GM23338 (cell line): ENCODE data around the gene TAF10. TPM values are rescaled to one million over a fixed set of nuclear protein-coding genes. Genes with fewer than 3 reads are reported as not detected.

Experiments used
- ATAC-seq: fragments of 200-7000 bp; cut with Tn5 transposase; 3 replicates; pipeline ENCODE4 v1.9.1; 2020
- DNase-seq: peaks from one replicate; pipeline ENCODE4 v3.0.0-alpha.2; 2015; ENCODE audit warnings: low spot score
- H2AFZ ChIP-seq: fragments of 200-600 bp; sonication (generic); 2 replicates; pipeline ENCODE4 v1.8.0; 2016; ENCODE audit warnings: antibody characterized with exemption, mild to moderate bottlenecking, moderate library complexity
- H3F3A ChIP-seq: fragments of 200-600 bp; sonication (generic); replicated peaks from 2 replicates; pipeline ENCODE4 v1.8.0; 2017; ENCODE audit warnings: antibody characterized with exemption, mixed run types, low read depth
- H3K27ac ChIP-seq: fragments of 200-600 bp; sonication (generic); 2 replicates; pipeline ENCODE4 v1.6.1; 2016; ENCODE audit warnings: low read depth
- H3K27me3 ChIP-seq: fragments of 200-600 bp; sonication (generic); 2 replicates; pipeline ENCODE4 v1.8.0; 2016; ENCODE audit warnings: mild to moderate bottlenecking, mixed run types, moderate library complexity; ENCODE audit not compliant: insufficient read depth
- H3K36me3 ChIP-seq: fragments of 200-600 bp; sonication (generic); 2 replicates; pipeline ENCODE4 v1.8.0; 2016; ENCODE audit warnings: mild to moderate bottlenecking; ENCODE audit not compliant: insufficient read depth
- H3K4me1 ChIP-seq: fragments of 200-600 bp; sonication (generic); 2 replicates; pipeline ENCODE4 v1.8.0; 2016; ENCODE audit warnings: mild to moderate bottlenecking, moderate library complexity; ENCODE audit not compliant: insufficient read depth
- H3K4me2 ChIP-seq: fragments of 200-600 bp; sonication (generic); 2 replicates; pipeline ENCODE4 v1.7.1; 2017; ENCODE audit warnings: mixed run types
- H3K4me3 ChIP-seq: fragments of 200-600 bp; sonication (generic); 2 replicates; pipeline ENCODE4 v1.6.1; 2016; ENCODE audit warnings: mixed run types
- H3K79me2 ChIP-seq: fragments of 200-600 bp; sonication (generic); replicated peaks from 2 replicates; pipeline ENCODE4 v1.8.0; 2017; ENCODE audit warnings: mild to moderate bottlenecking; ENCODE audit not compliant: insufficient read depth
- H3K9me2 ChIP-seq: fragments of 200-600 bp; sonication (generic); 2 replicates; pipeline ENCODE4 v1.8.0; 2017; ENCODE audit not compliant: insufficient read depth
- H4K20me1 ChIP-seq: fragments of 200-600 bp; sonication (generic); replicated peaks from 2 replicates; pipeline ENCODE4 v1.8.0; 2017; ENCODE audit warnings: mild to moderate bottlenecking; ENCODE audit not compliant: insufficient read depth
- H3K27ac Mint-ChIP-seq: 2 replicates; pipeline ENCODE4 v1.8.0; 2020; ENCODE audit warnings: inconsistent platforms, mild to moderate bottlenecking, moderate library complexity, mixed read lengths
- H3K27me3 Mint-ChIP-seq: 3 replicates; pipeline ENCODE4 v1.8.0; 2022; ENCODE audit warnings: low read depth, mild to moderate bottlenecking, moderate library complexity, mixed read lengths, inconsistent platforms; ENCODE audit not compliant: insufficient read depth, poor library complexity
- H3K36me3 Mint-ChIP-seq: 3 replicates; pipeline ENCODE4 v1.8.0; 2021; ENCODE audit warnings: low read depth, mild to moderate bottlenecking, inconsistent platforms, moderate library complexity, mixed read lengths
- H3K4me1 Mint-ChIP-seq: 3 replicates; pipeline ENCODE4 v1.8.0; 2020; ENCODE audit warnings: mild to moderate bottlenecking, inconsistent platforms, mixed read lengths
- H3K4me3 Mint-ChIP-seq: 3 replicates; pipeline ENCODE4 v1.8.0; 2021; ENCODE audit warnings: moderate library complexity, mild to moderate bottlenecking, inconsistent platforms, mixed read lengths
- H3K9me3 Mint-ChIP-seq: 3 replicates; pipeline ENCODE4 v1.8.0; 2020; ENCODE audit warnings: moderate library complexity, mild to moderate bottlenecking, inconsistent platforms, mixed read lengths
- ZNF331 ChIP-seq: fragments of 250-450 bp; sonication (Bioruptor Pico); IDR thresholded peaks from 2 replicates; pipeline ENCODE4 v1.5.0; 2020; ENCODE audit warnings: low read depth, mild to moderate bottlenecking, moderate library complexity
- polyA plus RNA-seq: library from polyadenylated mRNA; unstranded; fragments of >200 nt; fragmentation: Nextera tagmentation; extraction: Ambion mirVana; gene quantifications from 2 replicates; pipeline ENCODE4 v1.2.1, GENCODE V29; 2016
- total RNA-seq: library from RNA; depleted of rRNA; stranded (reverse); fragments of >200 nt; shearing (Covaris generic); gene quantifications from 2 replicates; pipeline ENCODE4 v1.2.3, GENCODE V29; 2014
- TF ChIP-seq, protein P1 (sequence below): fragments of 250-450 bp; sonication (Bioruptor Pico); IDR thresholded peaks from 2 replicates; pipeline ENCODE4 v1.5.0; 2020; ENCODE audit warnings: mild to moderate bottlenecking, moderate library complexity
- TF ChIP-seq, protein P2 (sequence below), 2 experiments: fragments of 200-600 bp in 1 of 2; sonication (generic) in 1 of 2; conservative IDR thresholded peaks; 2 replicates each; pipeline versions ENCODE4 v1.5.1 to v1.6.1; 2016 to 2017; ENCODE audit warnings: antibody characterized with exemption in 2 of 2, low read depth in 2 of 2, mild to moderate bottlenecking in 2 of 2, moderate library complexity in 1 of 2

Gene TAF10
- total and polyA plus RNA-seq, 2 experiments from 2014 or later, result 108 to 253 TPM

DNA sequence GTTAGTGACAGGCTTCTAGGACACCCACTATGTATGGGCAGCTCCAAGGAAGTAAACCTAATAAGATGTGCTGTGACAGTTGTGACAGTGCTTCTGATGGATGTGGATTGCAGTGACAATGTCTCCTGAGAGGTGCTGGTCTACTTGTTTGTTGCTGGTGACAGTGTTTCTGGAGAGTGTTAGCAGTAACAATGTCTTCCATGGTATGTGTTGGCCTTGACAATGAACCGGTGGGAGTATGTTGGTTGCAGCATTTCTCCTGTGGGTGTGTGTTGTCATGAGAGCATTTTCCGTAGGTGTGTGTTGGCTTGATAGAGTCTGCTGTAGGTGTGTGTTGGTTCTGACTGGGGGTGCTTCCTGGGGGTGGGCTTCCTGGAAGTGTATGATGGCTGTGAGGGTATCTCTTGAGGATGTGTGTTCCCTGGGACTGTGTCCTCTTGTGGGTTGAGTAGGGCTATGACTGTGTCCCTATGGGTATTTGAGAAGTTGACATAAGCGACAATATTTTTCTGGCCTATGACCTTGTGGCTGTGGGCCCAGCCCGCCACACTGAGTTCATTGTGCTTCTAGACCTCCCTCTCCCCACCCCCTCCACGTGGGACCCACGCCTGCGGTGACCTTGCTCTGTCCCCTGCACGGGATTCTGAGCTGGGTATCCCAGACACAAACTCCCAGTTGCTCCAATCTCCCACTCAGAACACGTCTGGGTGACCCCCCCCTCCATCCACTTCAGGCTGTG, 42.4 kb upstream of the TAF10 start:
- DNase-seq (no peak), ATAC-seq (no peak)
- Histone ChIP-seq H3K9me2 (no peaks in the 10 kb centered on the region), H3F3A (peaks cover 10% of the 10 kb centered on the region; the same call in 1 of the 2 replicates), H3K4me1 (peaks cover 8% of the 10 kb centered on the region), H3K27ac (no peak overlapping the region), H3K27me3 (peaks cover 73% of the 10 kb centered on the region), H3K79me2 (no peaks in the 10 kb centered on the region), H3K36me3 (no peaks in the 10 kb centered on the region), H4K20me1 (no peaks in the 10 kb centered on the region; the same call in 1 of the 2 replicates), H2AFZ (peak overlapping the region; percentile 88; the same call in 1 of the 2 replicates), H3K4me2 (peak overlapping the region; percentile 75), H3K4me3 (peak overlapping the region; percentile 57)
- Mint-ChIP-seq H3K27ac (no peak overlapping the region), H3K9me3 (no peaks in the 10 kb centered on the region), H3K36me3 (no peaks in the 10 kb centered on the region), H3K4me3 (no peak overlapping the region), H3K4me1 (peaks cover 10% of the 10 kb centered on the region), H3K27me3 (peaks cover 16% of the 10 kb centered on the region)
- no peak for TF ChIP-seq ZNF331
- TF ChIP-seq, protein P1, sequence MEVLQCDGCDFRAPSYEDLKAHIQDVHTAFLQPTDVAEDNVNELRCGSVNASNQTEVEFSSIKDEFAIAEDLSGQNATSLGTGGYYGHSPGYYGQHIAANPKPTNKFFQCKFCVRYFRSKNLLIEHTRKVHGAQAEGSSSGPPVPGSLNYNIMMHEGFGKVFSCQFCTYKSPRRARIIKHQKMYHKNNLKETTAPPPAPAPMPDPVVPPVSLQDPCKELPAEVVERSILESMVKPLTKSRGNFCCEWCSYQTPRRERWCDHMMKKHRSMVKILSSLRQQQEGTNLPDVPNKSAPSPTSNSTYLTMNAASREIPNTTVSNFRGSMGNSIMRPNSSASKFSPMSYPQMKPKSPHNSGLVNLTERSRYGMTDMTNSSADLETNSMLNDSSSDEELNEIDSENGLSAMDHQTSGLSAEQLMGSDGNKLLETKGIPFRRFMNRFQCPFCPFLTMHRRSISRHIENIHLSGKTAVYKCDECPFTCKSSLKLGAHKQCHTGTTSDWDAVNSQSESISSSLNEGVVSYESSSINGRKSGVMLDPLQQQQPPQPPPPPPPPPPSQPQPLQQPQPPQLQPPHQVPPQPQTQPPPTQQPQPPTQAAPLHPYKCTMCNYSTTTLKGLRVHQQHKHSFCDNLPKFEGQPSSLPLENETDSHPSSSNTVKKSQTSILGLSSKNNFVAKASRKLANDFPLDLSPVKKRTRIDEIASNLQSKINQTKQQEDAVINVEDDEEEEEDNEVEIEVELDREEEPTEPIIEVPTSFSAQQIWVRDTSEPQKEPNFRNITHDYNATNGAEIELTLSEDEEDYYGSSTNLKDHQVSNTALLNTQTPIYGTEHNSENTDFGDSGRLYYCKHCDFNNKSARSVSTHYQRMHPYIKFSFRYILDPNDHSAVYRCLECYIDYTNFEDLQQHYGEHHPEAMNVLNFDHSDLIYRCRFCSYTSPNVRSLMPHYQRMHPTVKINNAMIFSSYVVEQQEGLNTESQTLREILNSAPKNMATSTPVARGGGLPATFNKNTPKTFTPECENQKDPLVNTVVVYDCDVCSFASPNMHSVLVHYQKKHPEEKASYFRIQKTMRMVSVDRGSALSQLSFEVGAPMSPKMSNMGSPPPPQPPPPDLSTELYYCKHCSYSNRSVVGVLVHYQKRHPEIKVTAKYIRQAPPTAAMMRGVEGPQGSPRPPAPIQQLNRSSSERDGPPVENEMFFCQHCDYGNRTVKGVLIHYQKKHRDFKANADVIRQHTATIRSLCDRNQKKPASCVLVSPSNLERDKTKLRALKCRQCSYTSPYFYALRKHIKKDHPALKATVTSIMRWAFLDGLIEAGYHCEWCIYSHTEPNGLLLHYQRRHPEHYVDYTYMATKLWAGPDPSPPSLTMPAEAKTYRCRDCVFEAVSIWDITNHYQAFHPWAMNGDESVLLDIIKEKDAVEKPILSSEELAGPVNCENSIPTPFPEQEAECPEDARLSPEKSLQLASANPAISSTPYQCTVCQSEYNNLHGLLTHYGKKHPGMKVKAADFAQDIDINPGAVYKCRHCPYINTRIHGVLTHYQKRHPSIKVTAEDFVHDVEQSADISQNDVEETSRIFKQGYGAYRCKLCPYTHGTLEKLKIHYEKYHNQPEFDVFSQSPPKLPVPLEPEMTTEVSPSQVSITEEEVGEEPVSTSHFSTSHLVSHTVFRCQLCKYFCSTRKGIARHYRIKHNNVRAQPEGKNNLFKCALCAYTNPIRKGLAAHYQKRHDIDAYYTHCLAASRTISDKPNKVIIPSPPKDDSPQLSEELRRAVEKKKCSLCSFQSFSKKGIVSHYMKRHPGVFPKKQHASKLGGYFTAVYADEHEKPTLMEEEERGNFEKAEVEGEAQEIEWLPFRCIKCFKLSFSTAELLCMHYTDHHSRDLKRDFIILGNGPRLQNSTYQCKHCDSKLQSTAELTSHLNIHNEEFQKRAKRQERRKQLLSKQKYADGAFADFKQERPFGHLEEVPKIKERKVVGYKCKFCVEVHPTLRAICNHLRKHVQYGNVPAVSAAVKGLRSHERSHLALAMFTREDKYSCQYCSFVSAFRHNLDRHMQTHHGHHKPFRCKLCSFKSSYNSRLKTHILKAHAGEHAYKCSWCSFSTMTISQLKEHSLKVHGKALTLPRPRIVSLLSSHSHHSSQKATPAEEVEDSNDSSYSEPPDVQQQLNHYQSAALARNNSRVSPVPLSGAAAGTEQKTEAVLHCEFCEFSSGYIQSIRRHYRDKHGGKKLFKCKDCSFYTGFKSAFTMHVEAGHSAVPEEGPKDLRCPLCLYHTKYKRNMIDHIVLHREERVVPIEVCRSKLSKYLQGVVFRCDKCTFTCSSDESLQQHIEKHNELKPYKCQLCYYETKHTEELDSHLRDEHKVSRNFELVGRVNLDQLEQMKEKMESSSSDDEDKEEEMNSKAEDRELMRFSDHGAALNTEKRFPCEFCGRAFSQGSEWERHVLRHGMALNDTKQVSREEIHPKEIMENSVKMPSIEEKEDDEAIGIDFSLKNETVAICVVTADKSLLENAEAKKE (CRISPR knock-in tag), result no peak
- TF ChIP-seq, protein P2, sequence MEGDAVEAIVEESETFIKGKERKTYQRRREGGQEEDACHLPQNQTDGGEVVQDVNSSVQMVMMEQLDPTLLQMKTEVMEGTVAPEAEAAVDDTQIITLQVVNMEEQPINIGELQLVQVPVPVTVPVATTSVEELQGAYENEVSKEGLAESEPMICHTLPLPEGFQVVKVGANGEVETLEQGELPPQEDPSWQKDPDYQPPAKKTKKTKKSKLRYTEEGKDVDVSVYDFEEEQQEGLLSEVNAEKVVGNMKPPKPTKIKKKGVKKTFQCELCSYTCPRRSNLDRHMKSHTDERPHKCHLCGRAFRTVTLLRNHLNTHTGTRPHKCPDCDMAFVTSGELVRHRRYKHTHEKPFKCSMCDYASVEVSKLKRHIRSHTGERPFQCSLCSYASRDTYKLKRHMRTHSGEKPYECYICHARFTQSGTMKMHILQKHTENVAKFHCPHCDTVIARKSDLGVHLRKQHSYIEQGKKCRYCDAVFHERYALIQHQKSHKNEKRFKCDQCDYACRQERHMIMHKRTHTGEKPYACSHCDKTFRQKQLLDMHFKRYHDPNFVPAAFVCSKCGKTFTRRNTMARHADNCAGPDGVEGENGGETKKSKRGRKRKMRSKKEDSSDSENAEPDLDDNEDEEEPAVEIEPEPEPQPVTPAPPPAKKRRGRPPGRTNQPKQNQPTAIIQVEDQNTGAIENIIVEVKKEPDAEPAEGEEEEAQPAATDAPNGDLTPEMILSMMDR (conservative IDR thresholded peaks at IDR 0.05; ENCODE audit: low read depth in 2 of 2), result no peak
